CD14-positive monocyte (primary cell): ENCODE results near the gene ATF6B. TPM values are rescaled to one million over a fixed set of nuclear protein-coding genes. Genes with fewer than 3 reads are reported as not detected.

ENCODE experiments used
- DNase-seq, 3 donors: peaks; one replicate each; pipeline ENCODE4 v3.0.0-alpha.2; 2011 to 2022
- H2AFZ ChIP-seq: 2 replicates; pipeline ENCODE4 v1.6.0; 2012; ENCODE audit warnings: mild to moderate bottlenecking, low read depth, low read length, inconsistent platforms; ENCODE audit not compliant: insufficient read depth, poor library complexity, severe bottlenecking
- H3K27ac ChIP-seq, 2 donors: 1 replicate in 1 of 2; 2 replicates in 1 of 2; pipeline ENCODE4 v1.5.1; 2012 to 2013; ENCODE audit warnings: low read length in 2 of 2, control low read depth in 1 of 2, inconsistent platforms in 1 of 2, low read depth in 1 of 2, mild to moderate bottlenecking in 1 of 2
- H3K27me3 ChIP-seq, 2 donors: one replicate each; pipeline versions ENCODE4 v1.6.0 to v1.6.1; 2011 to 2013; ENCODE audit warnings: low read length in 2 of 2; ENCODE audit not compliant: control insufficient read depth in 2 of 2, insufficient read depth in 2 of 2
- H3K36me3 ChIP-seq, 2 donors: replicated peaks in 1 of 2; 1 replicate in 1 of 2; 2 replicates in 1 of 2; pipeline versions ENCODE4 v1.5.1 to v1.6.1; 2012 to 2013; ENCODE audit warnings: low read length in 2 of 2, control low read depth in 1 of 2, inconsistent platforms in 1 of 2, mild to moderate bottlenecking in 1 of 2; ENCODE audit not compliant: insufficient read depth in 2 of 2, control insufficient read depth in 1 of 2
- H3K4me1 ChIP-seq, 2 donors: 1 replicate in 1 of 2; 2 replicates in 1 of 2; pipeline versions ENCODE4 v1.5.1 to v1.6.1; 2012 to 2013; ENCODE audit warnings: low read length in 2 of 2, control low read depth in 1 of 2, inconsistent platforms in 1 of 2, mild to moderate bottlenecking in 1 of 2, moderate library complexity in 1 of 2; ENCODE audit not compliant: insufficient read depth in 2 of 2, control insufficient read depth in 1 of 2
- H3K4me2 ChIP-seq: replicated peaks from 2 replicates; pipeline ENCODE3; 2012; ENCODE audit warnings: low read length, moderate library complexity, mild to moderate bottlenecking; ENCODE audit not compliant: poor library complexity, severe bottlenecking; ENCODE audit errors: extremely low read depth
- H3K4me3 ChIP-seq, 3 experiments: fragments of 200-600 bp in 1 of 3; sonication (generic) in 1 of 3; replicated peaks in 1 of 3; 1 replicate in 2 of 3; 2 replicates in 1 of 3; pipeline ENCODE4 v1.5.1; 2011 to 2013; ENCODE audit warnings: low read length in 3 of 3, mild to moderate bottlenecking in 3 of 3, control low read depth in 2 of 3, low read depth in 2 of 3, inconsistent platforms in 1 of 3, moderate library complexity in 1 of 3
- H3K79me2 ChIP-seq: 2 replicates; pipeline ENCODE4 v1.6.0; 2012; ENCODE audit warnings: mild to moderate bottlenecking, control low read depth, inconsistent platforms, low read length, moderate library complexity; ENCODE audit not compliant: insufficient read depth
- H3K9ac ChIP-seq: 2 replicates; pipeline ENCODE4 v1.6.0; 2017; ENCODE audit warnings: low read length, mild to moderate bottlenecking; ENCODE audit not compliant: insufficient read depth, poor library complexity, severe bottlenecking
- H3K9me3 ChIP-seq, 2 donors: replicated peaks in 1 of 2; 1 replicate in 1 of 2; 2 replicates in 1 of 2; pipeline versions ENCODE4 v1.5.1 to v1.6.1; 2012 to 2013; ENCODE audit warnings: low read length in 2 of 2, control low read depth in 1 of 2; ENCODE audit not compliant: control insufficient read depth in 1 of 2, insufficient read depth in 1 of 2
- H4K20me1 ChIP-seq: 2 replicates; pipeline ENCODE4 v1.6.0; 2012; ENCODE audit warnings: mild to moderate bottlenecking, low read length, control low read depth, moderate library complexity; ENCODE audit not compliant: insufficient read depth
- H3K27ac Mint-ChIP-seq, 7 donors: one replicate each; pipeline ENCODE4 v1.8.0; 2020; ENCODE audit warnings: mild to moderate bottlenecking in 7 of 7, mixed read lengths in 7 of 7, moderate library complexity in 6 of 7, inconsistent platforms in 2 of 7
- H3K27me3 Mint-ChIP-seq, 3 donors: one replicate each; pipeline ENCODE4 v1.8.0; 2021 to 2022; ENCODE audit warnings: low read depth in 3 of 3, mild to moderate bottlenecking in 3 of 3, mixed read lengths in 3 of 3, moderate library complexity in 3 of 3, inconsistent platforms in 1 of 3
- H3K36me3 Mint-ChIP-seq, 2 donors: one replicate each; pipeline ENCODE4 v1.8.0; 2020; ENCODE audit warnings: mixed read lengths in 2 of 2, inconsistent platforms in 1 of 2, mild to moderate bottlenecking in 1 of 2
- H3K4me1 Mint-ChIP-seq: one replicate; pipeline ENCODE4 v1.8.0; 2020; ENCODE audit warnings: mild to moderate bottlenecking, mixed read lengths
- H3K4me3 Mint-ChIP-seq, 2 donors: one replicate each; pipeline ENCODE4 v1.8.0; 2020; ENCODE audit warnings: mild to moderate bottlenecking in 2 of 2, mixed read lengths in 2 of 2, moderate library complexity in 1 of 2
- H3K9me3 Mint-ChIP-seq, 7 donors: one replicate each; pipeline ENCODE4 v1.8.0; 2020 to 2022; ENCODE audit warnings: mixed read lengths in 7 of 7, mild to moderate bottlenecking in 6 of 7, moderate library complexity in 6 of 7, inconsistent platforms in 2 of 7
- CTCF ChIP-seq: fragments of 200-600 bp; IDR thresholded peaks from one replicate; pipeline ENCODE4 v1.8.0; 2022; ENCODE audit warnings: antibody characterized with exemption, mild to moderate bottlenecking
- WGBS: methylation state at CpG from one replicate; pipeline ENCODE4 v1.1.5; 2013; ENCODE audit warnings: missing lambda C conversion rate; ENCODE audit not compliant: insufficient coverage; 5-methylcytosine and 5-hydroxymethylcytosine counted together
- intact Hi-C, 2 donors: fragments of 100-400 bp; cut with micrococcal nuclease; formaldehyde crosslinking; loops; one replicate each; pipeline versions ENCODE4 v1.15.0 to v1.15.1; 2023
- polyA plus RNA-seq, 3 donors: library from polyadenylated mRNA; depleted of rRNA in 1 of 3; unstranded in 2 of 3; stranded (reverse) in 1 of 3; fragments of 300-500 nt in 2 of 3; fragments of >200 nt in 1 of 3; fragmentation: Illumina TruSeq in 2 of 3; gene quantifications; 1 replicate in 2 of 3; 2 replicates in 1 of 3; pipeline ENCODE4 v1.2.3, GENCODE V29; 2012 to 2021

Gene ATF6B
- polyA plus RNA-seq, 3 donors = 15.7 to 147 (median 17.8) TPM

DNA sequence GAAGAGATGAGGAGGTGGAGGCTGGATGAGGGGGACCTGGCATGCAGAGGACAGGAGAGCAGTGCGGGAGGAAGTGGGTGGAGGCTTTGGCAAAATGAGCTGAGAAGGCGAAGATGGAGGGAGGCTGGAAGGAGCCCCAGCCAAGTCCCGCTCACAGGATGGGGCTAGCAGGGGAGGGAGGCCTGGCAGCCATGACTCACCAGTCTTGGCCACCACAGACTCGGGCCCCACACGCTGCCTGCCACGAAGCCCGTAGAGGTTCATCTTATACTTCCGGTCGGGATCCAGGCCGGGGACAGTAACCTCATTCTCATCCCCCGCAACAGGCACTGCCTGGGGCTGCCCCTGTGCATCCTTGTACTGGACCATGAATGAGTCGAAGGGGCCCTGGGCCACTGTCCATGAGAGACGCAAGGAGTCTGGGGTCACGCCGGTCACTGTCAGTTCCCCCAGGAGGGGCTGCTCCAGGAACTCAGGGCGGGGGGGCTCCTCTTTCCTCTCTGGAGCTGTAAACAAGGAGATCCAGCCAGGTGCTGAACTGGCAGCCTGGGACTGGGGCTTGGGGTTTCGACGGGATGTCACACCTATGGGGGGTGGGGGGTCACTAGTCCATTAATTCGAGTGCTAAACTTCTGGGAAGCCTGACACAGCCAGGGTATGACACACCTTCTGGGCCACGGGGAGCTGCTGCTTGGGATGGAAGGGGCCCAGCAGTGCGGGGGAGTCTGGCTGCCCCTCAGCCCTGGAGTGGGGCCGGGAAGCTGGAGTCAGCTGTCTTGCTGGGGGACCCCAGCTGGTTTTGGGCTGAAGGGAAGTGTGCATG, 46.7 kb downstream of the ATF6B start:
- Histone ChIP-seq H4K20me1 (no peaks in the 10 kb centered on the region), H3K4me1 (no peaks in the 10 kb centered on the region), H3K4me2 (no peak overlapping the region), H3K27me3 (peaks cover 0 to 10% of the 10 kb centered on the region in 2 donors), H2AFZ (no peak overlapping the region), H3K79me2 (no peaks in the 10 kb centered on the region), H3K36me3 (no peaks in the 10 kb centered on the region), H3K4me3 (no peak overlapping the region), H3K27ac (no peak overlapping the region), H3K9me3 (no peaks in the 10 kb centered on the region), H3K9ac (no peak overlapping the region)
- peaks cover 0 to 3% (median 0%) of the 10 kb centered on the region in 7 donors for H3K9me3 Mint-ChIP-seq
- peaks cover 13 to 38% (median 24%) of the 10 kb centered on the region in 3 donors for H3K27me3 Mint-ChIP-seq
- H3K4me3 Mint-ChIP-seq = no peak overlapping the region
- no peaks in the 10 kb centered on the region for H3K4me1 Mint-ChIP-seq
- H3K27ac Mint-ChIP-seq = no peak overlapping the region
- intact Hi-C loops = no loop called here
- H3K36me3 Mint-ChIP-seq = no peaks in the 10 kb centered on the region
- DNase-seq = no peak
- TF ChIP-seq CTCF = no peak
- WGBS = 87% methylated on average over 20 of the region's 22 CpGs

GRCh38 chr6:32079566-32080290, 48.3 kb downstream of the ATF6B start:
- Mint-ChIP-seq H3K4me1 (no peaks in the 10 kb centered on the region), H3K9me3 (peaks cover 0 to 2% (median 0%) of the 10 kb centered on the region in 7 donors), H3K36me3 (no peaks in the 10 kb centered on the region), H3K27me3 (peaks cover 5 to 29% (median 24%) of the 10 kb centered on the region in 3 donors), H3K4me3 (no peak overlapping the region), H3K27ac (no peak overlapping the region)
- Histone ChIP-seq H4K20me1 (no peaks in the 10 kb centered on the region), H3K4me2 (no peak overlapping the region), H3K9me3 (no peaks in the 10 kb centered on the region), H3K9ac (no peak overlapping the region), H3K4me3 (no peak overlapping the region), H3K27me3 (peaks cover 0 to under 1% of the 10 kb centered on the region in 2 donors), H2AFZ (no peak overlapping the region), H3K27ac (no peak overlapping the region), H3K79me2 (no peaks in the 10 kb centered on the region), H3K4me1 (no peaks in the 10 kb centered on the region), H3K36me3 (no peaks in the 10 kb centered on the region)
- WGBS = no CpG with 5 or more reads among the region's 7 CpGs
- no peak for TF ChIP-seq CTCF
- no peak for DNase-seq
- intact Hi-C loops = no loop called here
